ENCODE measurements around the gene PINK1. TPM values are rescaled to one million over a fixed set of nuclear protein-coding genes. Genes with fewer than 3 reads are reported as not detected.

Gene PINK1
- total RNA-seq, 1 experiment from 2014 or later: 7.2 TPM

DNA sequence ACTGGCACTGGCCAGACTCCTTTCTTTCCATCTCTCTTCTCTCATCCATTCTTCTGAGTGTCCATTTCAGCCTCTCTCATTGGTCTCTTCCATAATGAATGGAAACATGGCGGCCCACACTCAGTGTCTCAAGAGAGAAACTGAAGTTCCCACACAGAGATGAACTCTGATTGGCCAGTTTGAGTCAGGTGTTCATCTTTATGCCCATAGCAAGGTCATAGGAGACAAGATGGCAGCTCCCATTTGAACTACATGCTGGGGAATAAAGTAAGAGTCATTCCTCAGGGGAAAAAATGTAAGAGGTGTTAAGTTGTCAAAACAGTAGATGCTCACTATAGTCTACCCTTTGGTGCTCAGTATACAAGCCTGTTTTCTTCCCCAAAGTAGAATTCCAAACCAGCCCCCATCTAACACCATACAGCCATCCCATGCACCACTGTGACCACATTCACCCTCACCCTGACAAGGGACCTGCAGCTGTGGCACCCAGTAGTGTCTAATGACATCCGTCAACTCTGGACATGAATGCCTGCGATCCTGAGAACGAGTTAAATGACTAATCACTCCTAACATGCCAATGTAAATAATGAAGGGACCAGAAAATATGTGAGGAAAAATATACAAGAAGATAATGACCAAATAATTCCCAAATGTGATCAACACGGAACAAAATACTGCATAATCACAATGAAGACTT, 32.0 kb upstream of the PINK1 start:
- H3K36me3 ChIP-seq (ENCODE audit: insufficient read depth, low read length, poor library complexity, severe bottlenecking): no peaks in the 10 kb centered on the region
- H3K9me3 ChIP-seq (ENCODE audit: low read depth, low read length, poor library complexity, severe bottlenecking): no peaks in the 10 kb centered on the region
- no peaks in the 10 kb centered on the region for H3K27me3 ChIP-seq (replicated peaks; ENCODE audit: insufficient read depth, low read depth, low read length, poor library complexity)
- no peak overlapping the region for H3K4me3 ChIP-seq (ENCODE audit: low read depth, low read length, poor library complexity, severe bottlenecking)
- no peak overlapping the region for H3K27ac ChIP-seq (ENCODE audit: low read depth, low read length, poor library complexity, severe bottlenecking)
- intact Hi-C loops (cut with micrococcal nuclease; ENCODE audit: unreplicated experiment): no loop called here
- DNase-seq (ENCODE audit: low spot score): no peak
- TF ChIP-seq, protein P1, sequence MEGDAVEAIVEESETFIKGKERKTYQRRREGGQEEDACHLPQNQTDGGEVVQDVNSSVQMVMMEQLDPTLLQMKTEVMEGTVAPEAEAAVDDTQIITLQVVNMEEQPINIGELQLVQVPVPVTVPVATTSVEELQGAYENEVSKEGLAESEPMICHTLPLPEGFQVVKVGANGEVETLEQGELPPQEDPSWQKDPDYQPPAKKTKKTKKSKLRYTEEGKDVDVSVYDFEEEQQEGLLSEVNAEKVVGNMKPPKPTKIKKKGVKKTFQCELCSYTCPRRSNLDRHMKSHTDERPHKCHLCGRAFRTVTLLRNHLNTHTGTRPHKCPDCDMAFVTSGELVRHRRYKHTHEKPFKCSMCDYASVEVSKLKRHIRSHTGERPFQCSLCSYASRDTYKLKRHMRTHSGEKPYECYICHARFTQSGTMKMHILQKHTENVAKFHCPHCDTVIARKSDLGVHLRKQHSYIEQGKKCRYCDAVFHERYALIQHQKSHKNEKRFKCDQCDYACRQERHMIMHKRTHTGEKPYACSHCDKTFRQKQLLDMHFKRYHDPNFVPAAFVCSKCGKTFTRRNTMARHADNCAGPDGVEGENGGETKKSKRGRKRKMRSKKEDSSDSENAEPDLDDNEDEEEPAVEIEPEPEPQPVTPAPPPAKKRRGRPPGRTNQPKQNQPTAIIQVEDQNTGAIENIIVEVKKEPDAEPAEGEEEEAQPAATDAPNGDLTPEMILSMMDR (conservative IDR thresholded peaks at IDR 0.05; ENCODE audit: low read depth, low read length): no peak
- TF ChIP-seq EZH2 (IDR thresholded peaks at IDR 0.05; ENCODE audit: borderline replicate concordance, low read depth, low read length, poor library complexity, severe bottlenecking): no peak
- CTCF ChIA-PET: no interaction called here
- BruUV-seq (replicated peaks): no TSS peak
- POLR2A ChIA-PET (ENCODE audit: low non-redundant PET): no interaction called here
- no peaks in the 10 kb centered on the region for H3K4me1 ChIP-seq (ENCODE audit: insufficient read depth, low read length, poor library complexity, severe bottlenecking)

DNA sequence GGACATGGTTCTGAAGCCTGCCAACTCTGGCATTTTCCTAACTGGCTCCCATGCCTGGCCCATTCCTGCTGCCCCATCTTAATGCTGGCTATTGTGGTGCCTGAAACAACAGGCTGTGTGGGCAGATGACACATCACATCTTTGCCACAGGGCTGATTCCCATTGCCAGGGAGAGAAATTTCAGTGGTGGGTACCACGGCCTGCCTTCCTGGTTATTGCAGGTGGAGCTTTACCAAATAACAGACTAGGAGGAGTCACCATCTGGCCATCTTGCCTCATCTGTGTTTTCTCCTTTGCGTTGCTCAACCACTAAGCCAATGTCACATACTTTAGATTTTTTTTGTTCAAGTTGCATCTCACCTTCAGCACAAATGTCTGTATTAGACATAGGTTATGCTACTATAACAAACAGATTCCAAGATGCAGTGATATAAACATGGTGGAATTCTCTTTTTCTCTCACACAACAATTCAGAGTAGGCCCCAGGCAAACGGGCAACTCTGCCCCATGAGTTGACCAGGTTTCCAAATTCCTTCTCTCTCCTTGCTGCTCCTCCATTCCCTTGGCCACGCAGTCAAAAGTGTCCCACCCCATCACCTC, 30.3 kb upstream of the PINK1 start:
- ChIA-PET POLR2A (ENCODE audit: low non-redundant PET) (no interaction called here), CTCF (no interaction called here)
- TF ChIP-seq EZH2 (IDR thresholded peaks at IDR 0.05; ENCODE audit: borderline replicate concordance, low read depth, low read length, poor library complexity, severe bottlenecking): no peak
- TF ChIP-seq, protein P1 (conservative IDR thresholded peaks at IDR 0.05; ENCODE audit: low read depth, low read length): no peak
- DNase-seq (ENCODE audit: low spot score): no peak
- no peaks in the 10 kb centered on the region for H3K36me3 ChIP-seq (ENCODE audit: insufficient read depth, low read length, poor library complexity, severe bottlenecking)
- intact Hi-C loops (cut with micrococcal nuclease; ENCODE audit: unreplicated experiment): no loop called here
- no peak overlapping the region for H3K27ac ChIP-seq (ENCODE audit: low read depth, low read length, poor library complexity, severe bottlenecking)
- H3K4me3 ChIP-seq (ENCODE audit: low read depth, low read length, poor library complexity, severe bottlenecking): no peak overlapping the region
- H3K9me3 ChIP-seq (ENCODE audit: low read depth, low read length, poor library complexity, severe bottlenecking): no peaks in the 10 kb centered on the region
- H3K27me3 ChIP-seq (replicated peaks; ENCODE audit: insufficient read depth, low read depth, low read length, poor library complexity): no peaks in the 10 kb centered on the region
- BruUV-seq (replicated peaks): no TSS peak
- H3K4me1 ChIP-seq (ENCODE audit: insufficient read depth, low read length, poor library complexity, severe bottlenecking): no peaks in the 10 kb centered on the region

DNA sequence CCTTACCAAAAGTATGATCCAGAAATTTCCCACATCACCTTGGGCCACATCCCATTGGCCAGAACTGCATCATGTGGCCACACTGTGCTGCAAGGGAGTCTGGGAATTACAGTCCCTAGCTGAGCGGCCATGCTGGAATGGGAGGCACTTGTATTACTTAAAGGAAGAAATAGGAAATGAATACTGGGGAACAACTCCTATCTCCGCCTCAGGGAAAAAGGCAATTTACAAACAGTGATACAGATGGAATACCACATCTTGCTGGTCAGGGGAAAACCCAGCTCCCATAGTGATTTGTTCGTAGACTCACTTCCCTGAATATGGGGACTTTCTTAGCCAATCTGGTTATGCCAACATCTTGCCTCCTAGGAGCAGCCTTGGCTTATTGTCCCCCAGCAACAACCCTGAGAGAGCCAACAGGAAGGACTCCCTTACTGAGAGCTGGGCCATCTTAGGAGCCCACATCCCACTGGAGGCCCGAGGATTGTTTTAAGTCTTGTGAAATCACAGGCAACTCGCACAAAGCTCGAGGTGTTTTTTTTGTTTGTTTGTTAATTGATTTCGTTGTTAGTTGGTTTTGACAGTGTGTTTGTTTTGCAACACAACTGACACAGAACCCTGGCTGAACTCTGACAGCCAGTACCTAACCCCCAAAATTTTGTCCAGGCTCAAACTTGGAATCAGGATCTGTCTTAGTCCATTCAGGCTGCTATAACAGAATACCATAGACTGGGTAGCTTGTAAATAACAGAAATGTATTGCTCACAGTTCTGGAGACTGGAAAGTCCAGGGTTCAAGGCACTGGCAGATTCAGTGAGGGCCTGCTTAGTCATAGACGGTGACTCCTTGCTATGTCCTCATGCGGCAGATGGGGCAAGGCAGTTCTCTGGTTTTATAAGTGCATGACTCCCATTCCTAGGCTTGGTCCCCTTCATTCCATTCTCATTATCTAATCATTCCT, 29.5 kb upstream of the PINK1 start:
- Histone ChIP-seq H3K27me3 (replicated peaks; ENCODE audit: insufficient read depth, low read depth, low read length, poor library complexity) (no peaks in the 10 kb centered on the region), H3K36me3 (ENCODE audit: insufficient read depth, low read length, poor library complexity, severe bottlenecking) (no peaks in the 10 kb centered on the region), H3K4me3 (ENCODE audit: low read depth, low read length, poor library complexity, severe bottlenecking) (no peak overlapping the region), H3K27ac (ENCODE audit: low read depth, low read length, poor library complexity, severe bottlenecking) (no peak overlapping the region), H3K4me1 (ENCODE audit: insufficient read depth, low read length, poor library complexity, severe bottlenecking) (no peaks in the 10 kb centered on the region), H3K9me3 (ENCODE audit: low read depth, low read length, poor library complexity, severe bottlenecking) (no peaks in the 10 kb centered on the region)
- no peak for TF ChIP-seq EZH2 (IDR thresholded peaks at IDR 0.05; ENCODE audit: borderline replicate concordance, low read depth, low read length, poor library complexity, severe bottlenecking)
- TF ChIP-seq, protein P1 (conservative IDR thresholded peaks at IDR 0.05; ENCODE audit: low read depth, low read length): no peak
- no TSS peak for BruUV-seq (replicated peaks)
- intact Hi-C loops (cut with micrococcal nuclease; ENCODE audit: unreplicated experiment): no loop called here
- POLR2A ChIA-PET (ENCODE audit: low non-redundant PET): no interaction called here
- DNase-seq (ENCODE audit: low spot score): no peak
- CTCF ChIA-PET: no interaction called here
